EH (cell line): Measurements from ENCODE around the gene POGLUT2.

Experiments used
- DNase-seq: peaks from one replicate; pipeline ENCODE4 v3.0.0-alpha.2; 2015; ENCODE audit warnings: low read depth

The POGLUT2 gene

DNA sequence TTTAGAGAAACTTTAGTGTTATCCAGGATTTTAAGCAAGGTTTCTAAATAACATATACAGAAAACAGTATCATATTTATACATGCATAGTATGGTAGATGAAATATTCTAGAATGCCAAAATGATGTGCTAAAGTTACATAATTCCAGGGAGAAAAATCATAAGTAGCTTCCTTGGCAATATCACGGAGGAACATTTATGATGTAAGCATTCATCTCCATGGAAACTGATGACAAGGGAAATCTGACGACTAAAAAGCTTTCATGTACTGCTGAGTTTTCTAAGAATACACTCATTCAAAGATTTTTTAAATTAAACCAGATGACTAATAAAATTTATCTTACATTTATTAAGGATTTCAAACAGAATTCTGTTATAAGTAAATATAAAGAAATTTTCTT is 29.9 kb downstream of the POGLUT2 start:
- no peak for DNase-seq

- DNase-seq = no peak
Observed at GRCh38 chr13:102763741-102764140, 35.0 kb downstream of the POGLUT2 start.

DNA sequence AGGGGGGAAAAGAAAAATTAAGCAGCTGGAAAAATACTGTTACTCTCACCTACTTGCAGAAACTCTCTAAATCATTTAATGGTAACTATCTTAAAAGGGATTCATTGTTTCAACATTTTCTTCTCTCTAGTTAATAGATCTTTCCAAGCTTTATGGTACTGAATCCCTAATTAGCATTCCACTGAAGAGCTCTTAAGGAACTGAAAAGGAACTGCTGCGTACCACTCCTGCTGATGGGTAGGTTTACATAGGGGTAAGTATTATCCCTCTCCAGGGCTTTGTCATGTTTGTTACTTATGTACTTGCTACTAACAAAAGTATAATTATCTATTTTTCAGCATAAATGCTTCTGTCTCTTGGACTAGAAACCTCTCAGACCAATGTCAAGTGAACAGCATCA is 37.7 kb downstream of the POGLUT2 start:
- no peak for DNase-seq

- DNase-seq = no peak
Observed at GRCh38 chr13:102758842-102759241, 39.9 kb downstream of the POGLUT2 start.

GRCh38 chr13:102757006-102757405 is 41.8 kb downstream of the POGLUT2 start:
- no peak for DNase-seq

- DNase-seq = no peak
Observed at GRCh38 chr13:102751886-102752285, 46.9 kb downstream of the POGLUT2 start.

DNA sequence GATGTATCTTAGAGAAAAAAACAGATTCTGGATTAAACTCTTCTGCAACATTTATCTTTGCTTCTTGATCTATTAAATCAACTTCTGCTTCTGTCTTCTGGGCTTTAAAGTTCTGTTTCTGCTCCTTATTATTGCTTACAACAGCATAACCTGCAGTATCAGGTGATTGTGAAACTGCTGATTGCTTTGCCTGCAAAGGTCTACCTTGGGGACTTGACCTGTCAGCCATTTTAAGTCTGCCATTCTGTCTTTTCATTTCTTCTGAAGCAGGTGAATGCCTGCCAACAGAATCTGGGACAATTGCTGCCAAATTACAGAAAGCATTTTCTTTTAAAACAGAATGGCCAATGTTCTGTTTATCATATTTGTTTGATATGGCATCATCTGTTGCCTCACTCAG is 56.3 kb downstream of the POGLUT2 start:
- DNase-seq = no peak

DNA sequence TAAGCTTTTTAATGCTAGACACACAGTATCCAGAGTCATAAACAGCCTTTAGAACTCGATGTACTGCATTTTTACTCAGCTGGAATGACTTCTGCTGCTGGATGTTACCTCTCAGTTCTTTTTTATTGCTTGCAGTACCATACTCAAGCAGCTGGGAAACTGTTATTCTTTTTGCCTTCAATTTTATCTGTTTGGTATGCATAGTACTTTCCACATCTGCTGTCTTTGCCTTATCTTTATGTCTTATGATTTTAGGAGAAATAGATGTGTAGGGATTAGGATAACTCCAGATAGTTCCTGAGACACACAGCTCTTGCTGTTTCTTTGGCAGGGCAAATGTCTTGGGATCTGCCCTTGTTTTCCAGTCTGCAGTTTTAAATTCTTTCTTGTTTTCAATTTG is 56.7 kb downstream of the POGLUT2 start:
- no peak for DNase-seq
